Hepatocyte (in vitro differentiated cells): ENCODE measurements around the gene ALG9. TPM values are rescaled to one million over a fixed set of nuclear protein-coding genes. Genes with fewer than 3 reads are reported as not detected.
"Not testable (repeated sequence)": the region's sequence is repeated elsewhere in the genome, so short reads cannot be mapped to it uniquely, and the experiment has no call there.

Experiments used
- DNase-seq: peaks from one replicate; pipeline ENCODE4 v3.0.0-alpha.2; 2016; ENCODE audit warnings: low spot score
- H2AFZ ChIP-seq: fragments of 200-600 bp; sonication (generic); 2 replicates; pipeline ENCODE4 v1.6.0; 2016; ENCODE audit warnings: antibody characterized with exemption, mild to moderate bottlenecking
- H3K27ac ChIP-seq: fragments of 200-600 bp; sonication (generic); 2 replicates; pipeline ENCODE4 v1.5.1; 2016; ENCODE audit warnings: mild to moderate bottlenecking
- H3K27me3 ChIP-seq: fragments of 200-600 bp; sonication (generic); 2 replicates; pipeline ENCODE4 v1.6.1; 2016
- H3K36me3 ChIP-seq: fragments of 200-600 bp; sonication (generic); replicated peaks from 2 replicates; pipeline ENCODE4 v1.5.1; 2016; ENCODE audit warnings: low read depth; ENCODE audit not compliant: insufficient read depth
- H3K4me1 ChIP-seq: fragments of 200-600 bp; sonication (generic); 2 replicates; pipeline ENCODE4 v1.5.1; 2016; ENCODE audit warnings: mild to moderate bottlenecking, moderate library complexity; ENCODE audit not compliant: insufficient read depth
- H3K4me2 ChIP-seq: fragments of 200-600 bp; sonication (generic); 2 replicates; pipeline ENCODE4 v1.6.0; 2016
- H3K4me3 ChIP-seq: fragments of 200-600 bp; sonication (generic); 2 replicates; pipeline ENCODE4 v1.5.1; 2016; ENCODE audit warnings: mild to moderate bottlenecking
- H3K79me2 ChIP-seq: fragments of 200-600 bp; sonication (generic); 2 replicates; pipeline ENCODE4 v1.6.0; 2017; ENCODE audit warnings: mild to moderate bottlenecking
- H3K9me2 ChIP-seq: fragments of 200-600 bp; sonication (generic); replicated peaks from 2 replicates; pipeline ENCODE4 v1.6.0; 2017; ENCODE audit warnings: mild to moderate bottlenecking; ENCODE audit not compliant: insufficient read depth
- H3K9me3 ChIP-seq: fragments of 200-600 bp; sonication (generic); 2 replicates; pipeline ENCODE4 v1.5.1; 2016; ENCODE audit warnings: low read depth, mild to moderate bottlenecking
- H4K20me1 ChIP-seq: fragments of 200-600 bp; sonication (generic); 2 replicates; pipeline ENCODE4 v1.6.0; 2016; ENCODE audit warnings: mild to moderate bottlenecking; ENCODE audit not compliant: insufficient read depth, poor library complexity, severe bottlenecking
- EZH2 ChIP-seq: fragments of 200-600 bp; sonication (generic); IDR thresholded peaks from 2 replicates; pipeline ENCODE4 v1.6.1; 2016; ENCODE audit warnings: antibody characterized with exemption, mild to moderate bottlenecking, borderline replicate concordance
- EZH2phosphoT487 ChIP-seq: fragments of 200-600 bp; sonication (generic); IDR thresholded peaks from one replicate; pipeline ENCODE4 v1.6.1; 2018; ENCODE audit warnings: antibody characterized with exemption, mild to moderate bottlenecking, low read depth, moderate library complexity; ENCODE audit not compliant: unreplicated experiment, severe bottlenecking
- WGBS: methylation state at CpG from one replicate; pipeline ENCODE4 v1.1.6; 2016; ENCODE audit warnings: low lambda C conversion rate; ENCODE audit errors: missing lambda C conversion rate; 5-methylcytosine and 5-hydroxymethylcytosine counted together
- polyA plus RNA-seq: library from polyadenylated mRNA; unstranded; fragments of >200 nt; fragmentation: Nextera tagmentation; extraction: Ambion mirVana; gene quantifications from 2 replicates; pipeline ENCODE4 v1.2.1, GENCODE V29; 2016
- total RNA-seq: library from RNA; depleted of rRNA; stranded (reverse); fragments of >200 nt; gene quantifications from 2 replicates; pipeline ENCODE4 v1.2.3, GENCODE V29; 2014
- TF ChIP-seq, protein P1 (sequence below): fragments of 200-600 bp; sonication (generic); IDR thresholded peaks from 2 replicates; pipeline ENCODE4 v1.5.1; 2016; ENCODE audit warnings: antibody characterized with exemption, mild to moderate bottlenecking; ENCODE audit not compliant: poor library complexity

The ALG9 gene
- total and polyA plus RNA-seq, 2 experiments from 2014 or later, result 22.6 to 52.4 TPM

DNA sequence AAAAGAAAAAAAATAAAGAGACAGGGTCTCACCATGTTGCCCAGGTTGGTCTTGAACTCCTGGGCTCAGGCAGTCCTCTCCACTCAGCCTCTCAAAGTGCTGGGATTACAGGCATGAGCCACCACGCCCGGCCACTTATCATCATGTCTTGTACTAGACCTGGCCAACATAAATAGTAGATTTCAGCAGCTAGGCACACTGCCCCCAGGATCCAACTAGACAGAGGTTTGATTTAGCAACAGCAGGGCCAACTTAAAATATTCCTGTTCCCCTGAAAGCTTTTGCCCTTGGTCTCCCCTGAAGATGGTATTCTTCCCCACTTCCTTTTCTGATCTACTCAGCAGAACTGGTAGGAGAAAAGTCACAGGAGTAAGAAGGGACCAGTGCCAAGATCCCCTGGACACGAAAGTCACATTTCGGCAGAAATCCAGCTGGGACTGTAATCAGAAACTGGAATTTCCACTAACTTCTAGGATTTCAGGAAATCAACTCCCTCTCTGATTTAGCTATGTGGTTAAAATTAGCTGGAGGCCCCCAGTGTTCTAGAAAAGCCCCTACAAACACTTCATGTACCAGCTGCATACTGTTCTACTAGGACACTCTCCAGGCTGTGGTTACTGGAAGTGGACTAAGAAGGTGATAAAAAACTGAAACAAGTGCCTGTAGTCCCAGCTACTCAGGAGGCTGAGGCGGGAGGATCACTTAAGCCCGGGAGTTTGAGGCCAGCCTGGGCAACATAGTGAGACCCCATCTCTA lies 96.2 kb downstream of the ALG9 start:
- H3K27ac ChIP-seq, result peak overlapping the region; percentile 21
- H3K79me2 ChIP-seq, result no peaks in the 10 kb centered on the region
- H3K27me3 ChIP-seq, result no peaks in the 10 kb centered on the region
- 71% methylated on average over 6 of the region's 6 CpGs for WGBS
- peaks cover 9% of the 10 kb centered on the region for H3K4me1 ChIP-seq
- no peaks in the 10 kb centered on the region for H3K36me3 ChIP-seq
- DNase-seq, result no peak
- H3K9me3 ChIP-seq, result no peaks in the 10 kb centered on the region
- no peak for TF ChIP-seq EZH2phosphoT487
- TF ChIP-seq EZH2, result no peak
- TF ChIP-seq, protein P1, sequence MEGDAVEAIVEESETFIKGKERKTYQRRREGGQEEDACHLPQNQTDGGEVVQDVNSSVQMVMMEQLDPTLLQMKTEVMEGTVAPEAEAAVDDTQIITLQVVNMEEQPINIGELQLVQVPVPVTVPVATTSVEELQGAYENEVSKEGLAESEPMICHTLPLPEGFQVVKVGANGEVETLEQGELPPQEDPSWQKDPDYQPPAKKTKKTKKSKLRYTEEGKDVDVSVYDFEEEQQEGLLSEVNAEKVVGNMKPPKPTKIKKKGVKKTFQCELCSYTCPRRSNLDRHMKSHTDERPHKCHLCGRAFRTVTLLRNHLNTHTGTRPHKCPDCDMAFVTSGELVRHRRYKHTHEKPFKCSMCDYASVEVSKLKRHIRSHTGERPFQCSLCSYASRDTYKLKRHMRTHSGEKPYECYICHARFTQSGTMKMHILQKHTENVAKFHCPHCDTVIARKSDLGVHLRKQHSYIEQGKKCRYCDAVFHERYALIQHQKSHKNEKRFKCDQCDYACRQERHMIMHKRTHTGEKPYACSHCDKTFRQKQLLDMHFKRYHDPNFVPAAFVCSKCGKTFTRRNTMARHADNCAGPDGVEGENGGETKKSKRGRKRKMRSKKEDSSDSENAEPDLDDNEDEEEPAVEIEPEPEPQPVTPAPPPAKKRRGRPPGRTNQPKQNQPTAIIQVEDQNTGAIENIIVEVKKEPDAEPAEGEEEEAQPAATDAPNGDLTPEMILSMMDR, result no peak
- H4K20me1 ChIP-seq, result no peaks in the 10 kb centered on the region
- H3K9me2 ChIP-seq, result no peaks in the 10 kb centered on the region
- H2AFZ ChIP-seq, result no peak overlapping the region
- no peak overlapping the region for H3K4me2 ChIP-seq
- no peak overlapping the region for H3K4me3 ChIP-seq

DNA sequence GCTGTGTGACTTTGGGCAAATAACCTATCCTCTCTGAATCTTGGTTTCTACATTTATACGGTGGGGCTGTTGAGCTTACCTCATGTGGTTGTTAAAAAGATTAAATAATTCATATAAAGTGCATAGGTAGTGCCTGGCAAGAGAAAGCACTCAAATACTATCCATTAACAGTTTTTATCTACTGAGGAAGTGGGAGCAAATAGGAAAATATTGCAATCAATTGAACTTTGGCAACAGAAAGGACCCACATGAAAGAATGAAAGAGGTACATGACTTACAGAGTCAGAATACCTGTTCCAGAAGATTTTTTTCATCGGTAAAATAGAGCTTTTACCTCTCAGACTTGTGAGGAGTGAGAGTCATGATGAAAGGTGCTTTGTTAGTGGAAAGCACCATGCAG lies 98.8 kb downstream of the ALG9 start:
- Histone ChIP-seq H3K9me3 (no peaks in the 10 kb centered on the region), H3K79me2 (no peaks in the 10 kb centered on the region), H3K36me3 (no peaks in the 10 kb centered on the region), H3K4me2 (no peak overlapping the region), H2AFZ (no peak overlapping the region), H3K4me1 (peaks cover 4% of the 10 kb centered on the region), H3K9me2 (no peaks in the 10 kb centered on the region), H3K27ac (no peak overlapping the region), H3K4me3 (no peak overlapping the region), H4K20me1 (no peaks in the 10 kb centered on the region), H3K27me3 (no peaks in the 10 kb centered on the region)
- 86% methylated on average over 2 of the region's 2 CpGs for WGBS
- TF ChIP-seq, protein P1, result no peak
- no peak for TF ChIP-seq EZH2phosphoT487
- DNase-seq, result no peak

DNA sequence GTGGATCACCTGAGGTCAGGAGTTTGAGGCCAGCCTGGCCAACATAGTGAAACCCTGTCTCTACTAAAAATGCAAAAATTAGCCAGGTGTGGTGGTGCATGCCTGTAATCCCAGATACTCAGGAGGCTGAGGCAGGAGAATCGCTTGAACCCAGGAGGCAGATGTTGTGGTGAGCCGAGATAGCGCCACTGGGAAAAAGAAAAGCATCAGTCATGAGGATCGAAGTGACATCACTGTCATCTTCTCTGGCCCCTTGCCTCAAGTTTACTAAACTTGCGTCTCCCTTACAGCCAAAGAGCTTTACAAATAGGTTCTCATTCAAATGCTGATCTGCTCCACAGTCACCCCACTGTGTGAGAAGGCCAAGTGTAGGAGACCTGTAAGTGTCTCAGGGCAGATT lies 100.2 kb downstream of the ALG9 start:
- 89% methylated on average over 5 of the region's 5 CpGs for WGBS
- not testable (repeated sequence) for H3K4me2 ChIP-seq, H3K27ac ChIP-seq

DNA sequence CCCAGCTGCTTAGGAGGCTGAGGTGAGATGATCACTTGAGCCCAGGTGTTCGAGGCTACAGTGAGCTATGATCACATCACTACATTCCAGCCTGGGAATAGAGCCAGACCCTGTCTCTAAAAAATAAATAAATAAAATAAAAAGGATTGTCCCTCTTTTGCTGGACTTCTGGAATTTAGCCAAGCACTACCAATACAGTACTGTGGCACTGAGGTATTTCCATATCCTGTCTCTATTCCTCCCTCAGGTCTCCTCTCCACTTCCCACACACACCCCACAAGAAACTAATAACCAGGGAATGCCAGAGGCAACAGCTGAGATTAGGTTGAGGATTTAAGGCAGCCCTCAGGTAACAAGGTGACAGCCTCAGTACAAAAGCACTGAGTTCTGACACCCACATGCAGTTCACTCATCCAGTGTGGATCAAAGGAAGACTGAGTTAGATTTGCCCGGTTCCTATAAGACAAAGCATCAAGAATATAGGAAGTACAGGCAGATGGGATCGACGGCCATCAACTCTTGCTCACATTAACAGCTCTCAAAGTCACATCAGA lies 100.7 kb downstream of the ALG9 start:
- Histone ChIP-seq H2AFZ (no peak overlapping the region), H3K4me2 (no peak overlapping the region), H3K79me2 (peaks cover 4% of the 10 kb centered on the region), H3K4me3 (no peak overlapping the region), H3K9me3 (no peaks in the 10 kb centered on the region), H3K9me2 (no peaks in the 10 kb centered on the region), H3K27me3 (no peaks in the 10 kb centered on the region), H3K27ac (no peak overlapping the region), H4K20me1 (no peaks in the 10 kb centered on the region), H3K4me1 (peaks cover 3% of the 10 kb centered on the region), H3K36me3 (no peaks in the 10 kb centered on the region)
- TF ChIP-seq EZH2 (no peak), EZH2phosphoT487 (no peak)
- TF ChIP-seq, protein P1, result no peak
- DNase-seq, result no peak
- 96% methylated on average over 4 of the region's 4 CpGs for WGBS

More for the DNA sequence above, 100.2 kb downstream of the ALG9 start:
- not testable (repeated sequence) for H3K4me1 ChIP-seq, H3K36me3 ChIP-seq, H3K9me3 ChIP-seq, DNase-seq, H3K9me2 ChIP-seq, H3K27me3 ChIP-seq, H4K20me1 ChIP-seq, H3K79me2 ChIP-seq, H2AFZ ChIP-seq, H3K4me3 ChIP-seq
